Measurements from ENCODE around the gene BMS1.
"Not testable (repeated sequence)": the region's sequence is repeated elsewhere in the genome, so short reads cannot be mapped to it uniquely, and the experiment has no call there.

The BMS1 gene

DNA sequence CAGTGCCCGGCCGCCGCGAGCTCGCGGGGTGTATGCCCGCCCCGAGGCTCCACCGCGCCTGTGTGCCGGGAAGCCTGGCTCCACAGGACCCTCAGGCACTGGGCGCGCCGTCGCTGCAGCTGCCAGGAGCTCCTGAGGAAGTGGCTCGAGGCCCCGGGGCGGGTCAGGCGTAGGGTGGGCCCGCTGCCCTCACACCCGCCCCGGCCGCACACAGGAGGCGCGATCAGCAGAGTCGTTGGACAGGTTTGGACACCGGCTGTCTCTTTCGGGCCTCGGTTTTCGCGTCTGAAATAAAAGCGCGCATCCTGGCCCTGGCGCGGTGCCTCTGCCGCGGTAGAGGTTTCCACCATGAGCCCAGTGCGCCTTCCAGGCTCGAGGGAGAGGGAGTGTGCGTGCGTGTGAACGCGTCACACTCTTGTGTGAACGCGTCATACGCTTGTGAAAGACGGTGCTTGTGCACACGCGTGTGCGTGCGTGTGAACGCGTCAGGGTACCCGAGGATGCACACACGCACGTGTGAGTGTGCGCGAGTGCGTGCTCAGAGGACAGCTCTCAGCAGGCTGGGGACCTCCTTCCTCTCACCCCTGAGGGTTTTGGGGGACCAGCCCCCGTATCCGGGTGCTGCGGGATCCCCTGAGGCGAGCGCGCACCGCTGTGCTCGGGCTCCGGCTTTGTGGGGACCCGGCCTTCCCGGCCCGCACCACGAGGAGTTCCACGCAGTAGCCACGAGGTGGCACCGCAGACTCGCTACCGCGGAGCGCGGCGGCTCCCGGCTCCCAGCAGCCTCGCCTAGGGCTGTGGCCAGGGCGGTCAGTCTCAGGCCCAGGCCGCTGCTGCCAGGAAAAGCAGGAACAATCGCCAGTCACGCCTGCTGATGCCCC lies 83.8 kb downstream of the BMS1 start:
- peak; percentile 51 to 54 for DNase-seq

DNA sequence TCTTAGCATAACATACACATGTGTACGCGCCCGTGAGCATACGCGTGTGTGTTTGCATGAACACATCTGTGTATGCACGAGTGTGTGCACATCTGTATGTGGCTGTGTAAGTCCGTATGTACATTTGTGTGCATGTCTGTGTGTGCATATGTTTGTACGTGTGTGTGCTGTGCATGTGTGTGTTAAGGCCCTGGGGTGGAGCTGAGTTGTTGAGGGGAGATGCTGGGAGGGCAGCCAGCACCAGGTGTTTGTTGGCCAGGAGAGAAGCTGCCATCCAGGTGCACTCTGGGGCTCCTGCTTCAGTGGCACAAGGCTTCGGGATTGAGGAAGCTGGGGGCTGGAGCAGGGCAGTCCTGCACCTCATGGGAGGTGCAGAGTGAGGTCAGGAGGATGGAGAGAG lies 85.0 kb downstream of the BMS1 start:
- DNase-seq: no peak

GRCh38 chr10:42868530-42868929 lies 85.9 kb downstream of the BMS1 start:
- DNase-seq: no peak

GRCh38 chr10:42869977-42870350 lies 87.4 kb downstream of the BMS1 start:
- no peak for DNase-seq

DNA sequence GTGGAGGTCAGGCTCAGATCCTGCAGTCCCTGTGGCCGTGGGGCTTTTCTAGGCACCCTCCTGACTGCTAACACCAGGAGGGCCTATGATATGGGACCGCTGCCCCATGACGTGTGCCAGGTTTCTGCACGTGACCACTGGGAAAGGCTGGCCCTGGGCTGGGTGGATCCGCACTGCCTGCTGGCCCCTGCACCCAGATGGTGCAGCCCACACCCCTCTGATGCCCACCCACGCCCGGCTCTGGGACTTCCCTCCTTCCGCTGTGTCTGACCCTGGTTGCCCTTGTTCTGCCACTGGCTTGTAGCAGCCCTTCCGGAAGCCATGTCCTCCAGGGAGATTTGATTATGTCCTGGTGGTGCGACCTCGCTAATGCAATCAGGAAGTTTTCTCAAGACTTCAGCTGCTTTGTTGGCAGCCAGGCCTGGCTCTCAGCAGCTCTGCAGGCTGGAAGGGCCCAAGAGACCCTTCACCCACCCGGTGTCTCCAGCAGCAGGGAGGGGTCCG lies 88.6 kb downstream of the BMS1 start:
- not testable (repeated sequence) for DNase-seq

GRCh38 chr10:42871823-42872222 lies 89.2 kb downstream of the BMS1 start:
- DNase-seq: no peak

- no peak for DNase-seq
Measured at GRCh38 chr10:42872865-42873435, 90.4 kb downstream of the BMS1 start.

DNA sequence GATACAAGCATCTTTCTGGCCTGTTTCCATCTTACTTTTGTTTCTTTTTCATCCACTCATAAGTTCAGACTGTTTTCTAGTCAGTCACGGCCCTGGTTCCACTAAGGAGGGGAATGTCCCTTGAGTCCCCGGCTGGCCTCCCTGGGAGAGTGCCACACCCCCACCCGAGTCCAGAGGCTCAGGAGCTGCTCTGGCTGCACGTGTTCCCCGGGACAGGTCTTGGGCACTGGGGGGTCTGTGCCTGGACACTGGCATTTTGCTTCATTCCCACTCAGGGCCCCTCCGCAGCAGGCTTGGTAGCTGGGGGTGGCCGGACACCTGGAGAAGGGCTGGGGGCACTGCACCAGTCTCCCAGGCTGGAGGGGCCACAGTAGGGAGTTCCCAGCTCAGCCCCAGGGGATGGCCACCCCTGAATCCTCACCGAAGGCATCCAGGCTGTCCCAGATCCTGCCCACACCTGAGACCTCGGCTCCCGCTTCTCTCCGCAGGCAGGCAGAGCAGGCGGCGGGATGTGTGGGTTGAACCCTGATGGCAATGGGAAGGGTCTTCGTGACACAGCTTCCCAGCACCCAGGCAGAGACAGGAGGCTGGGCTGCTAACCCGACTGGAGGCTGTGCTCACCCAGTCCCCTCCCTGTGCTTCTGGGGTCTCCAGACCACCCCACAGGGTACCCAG lies 92.3 kb downstream of the BMS1 start:
- no peak for DNase-seq

DNA sequence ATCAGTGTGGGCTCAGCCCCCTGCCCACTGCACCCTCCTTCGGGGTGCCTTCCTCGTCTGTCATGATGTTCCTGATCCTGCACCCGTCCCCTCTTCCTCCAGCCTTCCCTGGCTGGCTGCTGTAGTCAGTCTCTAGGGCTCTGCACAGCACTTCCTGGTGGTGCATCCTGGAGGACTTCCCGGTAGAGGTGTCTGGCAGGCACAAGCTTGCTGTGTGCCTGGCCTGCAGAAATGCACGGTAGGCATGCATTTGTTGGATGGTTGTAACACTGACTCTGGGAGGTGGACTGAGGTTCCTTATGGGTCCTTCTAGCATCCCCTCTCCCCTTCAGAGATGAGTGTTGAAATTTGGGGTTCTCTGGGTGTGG lies 92.8 kb downstream of the BMS1 start:
- DNase-seq: no peak

DNA sequence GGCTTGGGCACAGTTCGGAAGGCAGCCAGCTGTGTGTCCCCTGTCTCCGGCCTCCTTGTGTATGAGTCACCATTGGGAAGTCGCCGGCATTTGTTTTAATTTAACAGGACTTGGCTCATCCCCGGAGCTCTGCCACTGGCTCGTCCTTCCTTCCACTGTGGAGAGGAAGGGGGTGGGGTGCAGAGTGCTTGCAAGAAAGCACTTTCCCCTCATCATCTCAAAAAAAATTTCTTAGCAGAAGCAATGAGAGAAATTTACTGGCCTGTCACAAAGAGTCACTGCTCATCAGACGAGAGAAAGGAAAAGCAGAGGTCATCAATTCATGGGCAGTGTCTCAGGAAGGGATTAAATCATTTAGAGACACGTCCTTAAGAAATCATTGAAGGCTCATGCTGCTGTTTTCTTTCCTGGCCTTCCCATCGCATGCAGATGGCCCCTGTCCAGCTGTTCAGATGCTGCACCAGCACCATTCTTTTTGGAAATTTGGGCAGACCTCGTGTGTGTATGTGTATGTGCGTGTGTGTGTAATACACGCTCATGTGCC lies 93.3 kb downstream of the BMS1 start:
- DNase-seq: no peak

DNA sequence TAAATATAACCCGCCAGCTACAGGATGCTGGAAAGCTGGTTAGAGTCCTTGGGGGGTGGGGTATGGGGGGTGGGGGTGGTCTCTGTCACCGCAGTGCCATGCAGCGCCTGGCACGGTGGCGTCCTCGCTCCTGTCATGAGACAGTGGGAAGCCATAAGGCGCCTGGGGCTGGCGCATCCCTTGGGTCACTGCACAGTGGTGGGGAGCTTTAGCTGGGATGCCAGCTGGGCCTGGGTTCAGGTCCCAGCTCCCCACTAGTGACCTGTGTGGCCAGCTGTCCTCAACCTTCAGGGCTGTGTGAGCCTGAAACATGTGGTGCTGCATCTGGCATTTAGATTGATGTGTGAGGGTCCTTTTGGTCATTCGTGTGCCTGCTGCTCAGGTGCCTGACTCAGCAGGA lies 93.9 kb downstream of the BMS1 start:
- DNase-seq: no peak

- no peak for DNase-seq
Measured at GRCh38 chr10:42876945-42877344, 94.3 kb downstream of the BMS1 start.

DNA sequence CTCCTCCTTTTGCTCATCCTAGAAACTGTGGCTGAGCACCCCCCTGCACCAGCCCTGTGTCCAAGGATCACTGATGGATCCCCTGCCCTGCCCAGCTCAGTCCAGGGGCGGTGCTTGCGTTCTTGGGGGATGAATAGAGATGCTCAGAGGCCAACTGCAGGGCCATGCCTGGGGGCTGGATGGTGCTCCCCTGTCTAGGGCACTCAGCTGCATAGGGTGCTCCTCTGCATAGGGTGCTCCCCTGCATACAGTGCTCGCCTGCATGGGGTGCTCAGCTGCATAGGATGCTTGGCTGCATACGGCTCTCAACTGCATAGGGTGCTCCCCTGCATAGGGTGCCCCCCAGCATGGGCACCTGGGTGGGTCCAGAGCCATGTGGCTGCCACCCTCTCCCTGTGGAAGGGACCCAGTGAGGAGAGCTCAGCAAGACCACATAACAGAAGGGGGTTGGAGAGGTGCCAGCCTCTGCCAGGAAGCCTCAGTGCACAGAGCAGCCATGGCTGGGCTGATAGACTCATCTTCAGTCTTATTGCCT lies 95.0 kb downstream of the BMS1 start:
- DNase-seq: no peak

- no peak for DNase-seq
Measured at GRCh38 chr10:42878134-42878820, 95.7 kb downstream of the BMS1 start.

DNA sequence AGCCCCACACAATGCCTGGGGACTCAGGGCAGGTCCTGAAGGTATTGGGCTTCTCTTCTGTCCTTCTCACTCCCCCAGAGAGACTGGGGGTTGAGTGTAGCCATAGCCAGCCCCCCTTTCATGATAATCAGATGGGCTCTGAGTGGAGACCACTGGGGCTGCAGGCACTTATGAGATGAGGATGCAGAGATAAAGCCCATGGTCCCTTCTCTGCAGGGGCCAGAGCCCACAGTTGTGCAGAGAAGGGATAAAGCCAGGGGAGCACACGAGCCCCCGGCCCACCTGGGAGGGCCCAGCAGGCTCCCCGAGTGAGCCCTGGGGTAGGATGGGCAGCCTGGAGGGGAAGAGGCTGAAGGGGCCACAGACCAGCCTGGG lies 96.2 kb downstream of the BMS1 start:
- no peak for DNase-seq

DNA sequence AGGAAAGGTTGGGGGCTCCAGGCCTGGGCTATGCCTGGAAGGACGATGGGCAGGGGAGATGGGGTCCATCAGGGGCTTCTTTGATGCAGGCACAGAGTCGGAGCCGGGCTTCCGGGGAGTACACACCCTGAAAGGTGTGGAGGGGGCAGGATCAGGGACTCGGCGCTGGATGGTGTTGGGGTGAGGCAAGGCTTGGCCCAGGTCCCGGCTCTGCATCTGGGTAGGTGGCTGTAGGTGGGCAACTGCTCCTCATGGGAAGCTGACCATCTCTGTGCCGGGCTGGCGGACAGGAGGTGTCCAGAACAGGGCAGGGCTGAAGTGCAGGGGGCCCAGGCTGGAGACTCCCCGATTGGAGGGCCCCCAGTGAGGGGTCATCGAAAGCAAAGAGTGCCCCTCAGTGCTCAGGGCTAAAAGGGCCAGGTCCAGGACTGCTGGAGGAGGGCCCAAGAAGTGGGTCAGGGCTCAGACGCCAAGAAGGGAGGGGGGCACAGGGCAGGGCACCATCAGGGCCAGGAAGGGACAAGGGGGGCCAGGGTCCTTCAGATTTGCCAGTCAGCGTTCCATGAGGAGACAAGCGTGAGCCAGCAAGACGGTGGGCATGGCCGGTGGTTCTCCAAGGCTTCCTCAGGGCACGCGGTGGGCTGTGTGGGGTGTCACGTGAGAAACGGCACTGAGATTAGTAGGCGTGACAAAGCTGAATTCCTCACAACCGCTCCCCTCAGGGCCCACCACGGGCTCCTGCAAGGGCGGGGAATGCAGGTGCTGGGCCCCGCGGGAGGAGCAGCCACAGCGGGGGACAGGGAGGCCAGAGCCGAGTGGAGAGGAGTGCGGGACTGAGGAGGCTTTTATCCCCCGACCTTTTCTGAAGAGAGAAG lies 97.0 kb downstream of the BMS1 start:
- DNase-seq: no peak

DNA sequence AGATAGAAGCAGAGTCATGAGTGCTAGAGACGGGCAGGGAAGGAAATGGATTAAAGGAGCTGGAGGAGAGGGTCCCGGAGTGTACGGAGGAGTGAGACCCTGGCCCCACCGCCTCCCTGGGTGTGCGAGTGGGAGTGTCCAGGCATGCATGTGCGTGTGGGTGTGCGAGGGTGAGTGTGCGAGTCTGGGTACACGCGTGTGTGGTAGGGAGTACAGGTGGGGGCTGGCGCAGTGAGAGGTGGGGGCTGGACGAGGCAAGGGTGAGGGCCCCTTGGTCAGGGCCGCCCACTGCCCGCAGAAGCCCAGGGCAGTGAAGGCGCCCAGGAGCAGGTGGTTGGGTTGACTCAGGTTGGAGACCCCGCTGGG lies 97.6 kb downstream of the BMS1 start:
- no peak for DNase-seq

DNA sequence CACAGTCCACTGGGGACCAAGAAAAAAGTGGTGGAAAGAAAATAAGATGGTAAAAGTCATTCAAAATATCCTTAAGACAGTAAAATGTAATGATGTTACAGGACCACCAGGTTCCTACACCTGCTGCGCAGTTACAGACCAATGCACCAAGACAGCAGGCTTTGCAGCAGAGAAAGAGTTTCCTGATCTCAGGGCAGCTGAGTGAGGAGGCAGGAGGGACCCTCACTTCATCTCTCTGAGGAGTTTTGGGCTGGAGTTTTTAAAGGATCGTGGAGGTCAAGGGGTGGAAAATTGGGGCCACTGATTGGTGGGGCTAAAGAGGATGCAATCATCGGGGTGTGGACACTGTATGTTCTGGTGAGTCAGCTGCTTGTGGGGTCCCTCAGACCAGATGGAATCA lies 100.0 kb downstream of the BMS1 start:
- DNase-seq: no peak

Measured in activated CD4-positive, alpha-beta T cell treated with anti-CD3 and anti-CD28 coated beads, Interleukin-2, amount 50 U/mL, for 48 hours (primary cell).